AG20443 (cell line): Measurements from ENCODE around the gene TMEM140.
"Not testable (repeated sequence)": the region's sequence is repeated elsewhere in the genome, so short reads cannot be mapped to it uniquely, and the experiment has no call there.

Source experiments
- DNase-seq: peaks from one replicate; pipeline ENCODE4 v3.0.0; 2012; ENCODE audit warnings: low spot score, mixed read lengths

TMEM140 gene

GRCh38 chr7:135147899-135148721 lies at the start of gene TMEM140:
TMEM140 (plus strand) TSS chr7:135148072; CDS start chr7:135164442, 16,370 bp downstream.
- peak; percentile 62 for DNase-seq

GRCh38 chr7:135098391-135098790 lies 49.5 kb upstream of the TMEM140 start:
- DNase-seq, result no peak

DNA sequence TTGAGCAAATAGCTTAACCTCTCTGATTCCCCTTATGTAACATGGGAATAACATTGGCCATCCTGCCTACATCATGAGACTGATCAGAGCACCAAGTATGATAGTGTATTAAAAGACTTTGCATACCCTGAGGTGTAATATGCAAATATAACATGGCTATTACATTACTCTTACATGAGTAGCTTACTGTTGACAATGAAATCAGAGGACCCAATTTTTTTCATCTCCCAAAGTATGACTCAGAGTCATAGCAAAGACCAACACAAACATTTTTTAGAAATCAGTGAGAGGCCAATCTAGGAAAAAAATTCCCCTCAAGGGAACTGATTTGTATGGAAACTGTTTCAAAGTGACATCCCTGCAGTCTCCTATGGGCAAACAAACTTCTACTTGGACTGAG lies 47.0 kb upstream of the TMEM140 start:
- DNase-seq, result no peak

GRCh38 chr7:135102372-135102771 lies 45.5 kb upstream of the TMEM140 start:
- no peak for DNase-seq

DNA sequence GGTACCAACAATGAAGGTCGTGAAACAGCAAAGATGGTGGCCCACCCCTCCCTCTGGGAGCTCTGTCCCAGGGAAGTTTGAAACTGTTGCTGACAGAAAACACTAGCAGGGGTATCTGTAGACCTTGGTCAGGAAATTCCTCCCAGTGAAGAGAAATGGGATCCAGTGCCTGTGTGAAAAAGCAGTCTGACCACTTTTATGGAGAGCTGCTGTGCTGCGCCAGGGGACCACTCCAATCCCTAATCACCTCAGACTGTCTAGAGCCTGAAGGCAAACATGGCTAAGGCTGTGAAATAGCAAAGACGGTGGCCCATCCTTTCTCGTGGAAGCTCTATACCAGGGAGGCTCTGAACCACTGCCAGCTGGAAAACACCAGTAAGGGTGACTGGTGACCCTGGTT lies 38.3 kb upstream of the TMEM140 start:
- DNase-seq, result no peak

- DNase-seq, result no peak
Measured at GRCh38 chr7:135109976-135110375, 37.9 kb upstream of the TMEM140 start.

DNA sequence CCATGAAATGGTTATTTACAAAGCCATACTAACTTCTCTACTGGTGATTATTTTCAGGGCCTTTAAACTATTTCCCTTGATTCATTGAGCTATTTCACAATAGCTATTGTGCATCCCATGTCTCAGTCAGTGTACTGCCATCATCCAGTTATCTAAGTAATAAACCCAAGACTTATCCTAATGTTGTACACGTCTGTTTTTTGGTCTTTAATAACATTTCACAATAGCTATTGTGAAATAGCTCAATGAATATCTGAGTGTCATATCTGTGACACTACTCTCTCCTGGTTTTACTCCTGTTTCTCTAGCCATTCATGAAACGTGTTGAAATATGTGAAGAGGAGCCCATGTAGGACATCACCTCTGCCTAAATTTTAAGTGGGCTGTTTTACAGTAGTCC lies 36.5 kb upstream of the TMEM140 start:
- no peak for DNase-seq

GRCh38 chr7:135114622-135115021 lies 33.2 kb upstream of the TMEM140 start:
- no peak for DNase-seq

GRCh38 chr7:135117096-135117495 lies 30.8 kb upstream of the TMEM140 start:
- no peak for DNase-seq

DNA sequence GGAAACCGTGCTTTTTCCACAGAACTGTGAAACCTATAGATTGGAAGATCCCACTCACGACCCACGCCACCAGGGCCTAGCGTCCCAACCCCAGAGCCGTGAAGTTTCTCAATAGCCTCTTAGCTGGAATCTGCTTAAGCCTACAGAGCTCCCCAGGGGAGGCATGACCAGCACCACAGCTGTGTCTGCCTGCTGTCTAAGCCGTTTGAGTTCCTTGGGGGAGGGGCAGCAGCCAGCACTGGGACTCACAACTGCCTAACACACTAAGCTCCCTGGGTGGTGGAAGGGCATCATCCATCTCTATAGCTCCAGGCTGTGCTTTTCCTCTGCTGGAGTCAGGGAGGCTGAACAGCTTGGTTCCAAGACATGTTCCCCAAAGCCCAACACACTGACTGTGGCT lies 26.0 kb upstream of the TMEM140 start:
- DNase-seq, result no peak

GRCh38 chr7:135124631-135125030 lies 23.2 kb upstream of the TMEM140 start:
- not testable (repeated sequence) for DNase-seq

- DNase-seq, result no peak
Measured at GRCh38 chr7:135128931-135129330, 18.9 kb upstream of the TMEM140 start.

DNA sequence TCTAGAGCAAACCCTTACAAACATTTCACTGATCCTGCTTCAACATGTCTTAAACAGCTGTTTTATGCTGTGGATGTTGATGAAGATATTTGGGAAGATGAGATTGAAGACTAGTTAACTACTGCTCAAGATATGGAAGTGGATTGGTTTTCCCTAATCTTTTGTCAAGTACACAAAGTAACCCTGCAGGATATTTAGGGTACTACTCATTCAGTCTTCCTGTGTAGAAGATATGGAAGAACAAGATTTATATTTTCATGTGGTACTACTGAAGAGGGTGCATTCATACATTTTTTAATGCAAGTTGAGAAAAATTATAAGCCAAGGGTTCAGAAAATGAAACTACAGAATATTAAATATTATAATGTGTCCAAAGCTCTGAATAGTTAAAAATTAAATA lies 18.3 kb upstream of the TMEM140 start:
- no peak for DNase-seq

- no peak for DNase-seq
Measured at GRCh38 chr7:135143885-135144668, 3.8 kb upstream of the TMEM140 start.

DNA sequence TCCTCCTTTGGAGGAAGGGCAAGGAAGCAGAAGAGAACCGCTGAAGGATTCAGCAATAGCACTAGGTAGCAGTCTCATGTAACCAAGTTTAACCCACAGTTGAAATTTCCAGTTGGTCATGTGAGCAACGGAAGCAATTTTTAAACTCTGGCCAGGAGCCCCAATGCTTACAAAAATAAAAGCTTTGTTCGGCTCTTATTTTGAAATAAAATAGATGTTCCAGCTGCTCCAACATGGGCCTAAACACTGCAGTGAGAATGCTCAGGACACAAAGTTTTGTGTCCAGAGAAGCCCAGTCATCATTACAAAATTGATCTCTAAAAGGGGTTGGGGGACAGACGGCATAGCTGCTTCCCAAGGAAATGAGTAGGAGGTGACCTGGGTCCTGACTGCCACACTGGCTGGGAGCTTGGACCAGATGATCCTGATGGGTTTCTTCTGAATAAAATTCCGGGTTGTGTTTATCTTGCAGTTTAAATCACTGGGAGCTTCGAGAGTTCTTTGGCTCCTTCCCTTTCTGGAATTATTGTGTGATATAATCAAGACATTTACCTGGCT lies 452 bp upstream of the TMEM140 start:
- DNase-seq, result peak; percentile 56

- no peak for DNase-seq
Measured at GRCh38 chr7:135150072-135150782, 2.4 kb downstream of the TMEM140 start.

GRCh38 chr7:135151132-135151531 lies 3.3 kb downstream of the TMEM140 start:
- no peak for DNase-seq

DNA sequence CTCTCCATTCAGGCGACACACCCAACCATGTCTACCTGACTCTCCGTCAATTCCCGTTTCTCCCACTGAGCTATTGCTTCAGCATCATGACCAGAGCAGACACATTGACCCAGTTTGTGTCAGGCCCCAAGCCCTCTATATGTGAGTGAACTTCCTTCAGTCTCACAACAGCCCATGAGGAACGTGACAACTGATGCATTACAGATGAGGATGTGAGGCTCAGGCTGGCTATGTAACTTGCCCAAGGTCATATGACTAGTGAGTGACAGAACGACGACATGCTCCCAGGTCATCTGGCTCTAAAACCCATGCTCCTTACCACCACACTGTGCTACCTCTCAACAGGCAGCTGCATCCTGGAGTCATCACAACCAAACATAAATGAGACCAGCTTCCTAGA lies 3.7 kb downstream of the TMEM140 start:
- DNase-seq, result no peak

GRCh38 chr7:135152442-135152841 lies 4.6 kb downstream of the TMEM140 start:
- DNase-seq, result no peak

- no peak for DNase-seq
Measured at GRCh38 chr7:135154734-135155133, 6.9 kb downstream of the TMEM140 start.

- DNase-seq, result no peak
Measured at GRCh38 chr7:135156290-135156689, 8.4 kb downstream of the TMEM140 start.

- DNase-seq, result no peak
Measured at GRCh38 chr7:135158141-135158655, 10.3 kb downstream of the TMEM140 start.
